OCI-LY1 (cell line): Measurements from ENCODE around the gene SNTG2.

Source experiments
- H2AFZ ChIP-seq: fragments of 200-600 bp; sonication (generic), shearing (Covaris generic); 2 replicates; pipeline ENCODE4 v1.6.0; 2014; ENCODE audit warnings: antibody characterized with exemption, mild to moderate bottlenecking, low read length
- H3F3A ChIP-seq: fragments of 200-600 bp; sonication (generic), shearing (Covaris generic); 2 replicates; pipeline ENCODE4 v1.6.0; 2014; ENCODE audit warnings: mild to moderate bottlenecking, antibody characterized with exemption, low read length, moderate library complexity; ENCODE audit not compliant: insufficient read depth
- H3K27ac ChIP-seq: fragments of 200-600 bp; sonication (generic); 2 replicates; pipeline ENCODE4 v1.5.1; 2014; ENCODE audit warnings: low read length, mixed run types, mild to moderate bottlenecking, low read depth; ENCODE audit not compliant: poor library complexity, severe bottlenecking
- H3K27me3 ChIP-seq: fragments of 200-600 bp; sonication (generic); 2 replicates; pipeline ENCODE4 v1.6.0; 2014; ENCODE audit warnings: antibody characterized with exemption, mild to moderate bottlenecking, low read length, moderate library complexity; ENCODE audit not compliant: insufficient read depth
- H3K36me3 ChIP-seq: fragments of 200-600 bp; sonication (generic); 2 replicates; pipeline ENCODE4 v1.6.1; 2014; ENCODE audit warnings: mild to moderate bottlenecking, antibody characterized with exemption, low read length, moderate library complexity, mixed read lengths; ENCODE audit not compliant: insufficient read depth
- H3K4me1 ChIP-seq: fragments of 200-600 bp; sonication (generic); 2 replicates; pipeline ENCODE4 v1.5.1; 2014; ENCODE audit warnings: mild to moderate bottlenecking, low read length, moderate library complexity; ENCODE audit not compliant: insufficient read depth, severe bottlenecking
- H3K4me2 ChIP-seq: fragments of 200-600 bp; sonication (generic), shearing (Covaris generic); 2 replicates; pipeline ENCODE4 v1.6.1; 2014; ENCODE audit warnings: low read length
- H3K4me3 ChIP-seq: fragments of 200-600 bp; sonication (generic); 2 replicates; pipeline ENCODE4 v1.5.1; 2014; ENCODE audit warnings: low read length, low read depth, mild to moderate bottlenecking, mixed read lengths; ENCODE audit not compliant: poor library complexity, severe bottlenecking
- H3K79me2 ChIP-seq: fragments of 200-600 bp; shearing (Covaris generic); 2 replicates; pipeline ENCODE4 v1.6.1; 2016; ENCODE audit warnings: mixed run types, low read length, mixed read lengths; ENCODE audit not compliant: insufficient read depth
- H3K9ac ChIP-seq: fragments of 200-600 bp; sonication (generic), shearing (Covaris generic); 2 replicates; pipeline ENCODE4 v1.6.1; 2014; ENCODE audit warnings: mild to moderate bottlenecking, low read length, mixed read lengths
- H3K9me2 ChIP-seq: fragments of 200-600 bp; sonication (generic), shearing (Covaris generic); 2 replicates; pipeline ENCODE4 v1.6.1; 2014; ENCODE audit warnings: low read depth, mild to moderate bottlenecking, low read length, mixed read lengths
- H3K9me3 ChIP-seq: fragments of 200-600 bp; shearing (Covaris generic); 2 replicates; pipeline ENCODE4 v1.6.1; 2014; ENCODE audit warnings: low read length, mixed read lengths
- H4K20me1 ChIP-seq: fragments of 200-600 bp; sonication (generic), shearing (Covaris generic); 2 replicates; pipeline ENCODE4 v1.6.0; 2016; ENCODE audit warnings: mild to moderate bottlenecking, low read length; ENCODE audit not compliant: insufficient read depth
- EZH2 ChIP-seq: fragments of 200-600 bp; sonication (generic), shearing (Covaris generic); IDR thresholded peaks from 2 replicates; pipeline ENCODE4 v1.8.0; 2017; ENCODE audit warnings: borderline replicate concordance, mixed run types, mild to moderate bottlenecking, antibody characterized with exemption, low read length, moderate library complexity, mixed read lengths
- TF ChIP-seq, protein P1 (sequence below): fragments of 200-600 bp; sonication (generic), shearing (Covaris generic); IDR thresholded peaks from 2 replicates; pipeline ENCODE4 v1.5.1; 2017; ENCODE audit warnings: mild to moderate bottlenecking, antibody characterized with exemption, low read length, moderate library complexity, mixed read lengths

SNTG2 gene

DNA sequence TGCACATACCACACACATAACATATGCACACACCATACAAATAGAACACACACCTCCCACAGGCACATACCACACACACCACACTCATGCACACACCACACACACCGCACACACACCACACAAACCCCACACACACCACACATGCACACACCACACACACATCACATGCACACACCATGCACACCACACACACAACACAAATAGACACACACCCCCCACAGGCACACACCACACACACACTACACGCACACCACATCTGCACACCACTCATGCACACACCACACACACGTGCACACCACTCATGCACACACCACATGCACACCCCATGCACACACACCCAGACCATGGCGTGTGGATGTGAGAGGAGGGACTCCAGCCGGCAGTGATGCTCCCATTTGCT, 300.9 kb downstream of the SNTG2 start:
- Histone ChIP-seq H3K36me3 (no peaks in the 10 kb centered on the region), H3F3A (no peaks in the 10 kb centered on the region), H4K20me1 (no peaks in the 10 kb centered on the region), H3K9me2 (no peaks in the 10 kb centered on the region), H3K4me2 (no peak overlapping the region), H3K4me1 (no peaks in the 10 kb centered on the region), H3K9me3 (no peaks in the 10 kb centered on the region), H3K4me3 (no peak overlapping the region), H3K27me3 (no peaks in the 10 kb centered on the region), H3K27ac (no peak overlapping the region), H3K79me2 (no peaks in the 10 kb centered on the region), H3K9ac (no peak overlapping the region), H2AFZ (no peak overlapping the region)
- no peak for TF ChIP-seq EZH2
- TF ChIP-seq, protein P1, sequence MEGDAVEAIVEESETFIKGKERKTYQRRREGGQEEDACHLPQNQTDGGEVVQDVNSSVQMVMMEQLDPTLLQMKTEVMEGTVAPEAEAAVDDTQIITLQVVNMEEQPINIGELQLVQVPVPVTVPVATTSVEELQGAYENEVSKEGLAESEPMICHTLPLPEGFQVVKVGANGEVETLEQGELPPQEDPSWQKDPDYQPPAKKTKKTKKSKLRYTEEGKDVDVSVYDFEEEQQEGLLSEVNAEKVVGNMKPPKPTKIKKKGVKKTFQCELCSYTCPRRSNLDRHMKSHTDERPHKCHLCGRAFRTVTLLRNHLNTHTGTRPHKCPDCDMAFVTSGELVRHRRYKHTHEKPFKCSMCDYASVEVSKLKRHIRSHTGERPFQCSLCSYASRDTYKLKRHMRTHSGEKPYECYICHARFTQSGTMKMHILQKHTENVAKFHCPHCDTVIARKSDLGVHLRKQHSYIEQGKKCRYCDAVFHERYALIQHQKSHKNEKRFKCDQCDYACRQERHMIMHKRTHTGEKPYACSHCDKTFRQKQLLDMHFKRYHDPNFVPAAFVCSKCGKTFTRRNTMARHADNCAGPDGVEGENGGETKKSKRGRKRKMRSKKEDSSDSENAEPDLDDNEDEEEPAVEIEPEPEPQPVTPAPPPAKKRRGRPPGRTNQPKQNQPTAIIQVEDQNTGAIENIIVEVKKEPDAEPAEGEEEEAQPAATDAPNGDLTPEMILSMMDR = no peak

DNA sequence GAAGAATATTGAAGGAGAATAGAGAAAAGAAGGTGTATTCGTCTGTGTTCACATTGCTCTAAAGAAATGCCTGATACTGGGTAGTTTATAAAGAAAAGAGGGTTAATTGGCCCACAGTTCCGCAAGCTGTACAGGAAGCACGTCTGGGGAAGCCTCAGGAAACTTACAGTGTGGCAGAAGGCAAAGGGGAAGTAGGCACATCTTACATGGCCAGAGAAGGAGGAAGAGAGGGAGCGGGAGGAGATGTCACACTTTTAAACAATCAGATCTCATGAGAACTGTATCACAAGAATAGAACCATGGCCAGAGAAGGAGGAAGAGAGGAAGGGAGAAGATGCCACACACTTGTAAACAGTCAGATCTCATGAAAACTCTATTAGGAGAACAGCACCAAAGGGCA, 303.0 kb downstream of the SNTG2 start:
- H3K9ac ChIP-seq = no peak overlapping the region
- no peak overlapping the region for H3K27ac ChIP-seq
- TF ChIP-seq EZH2 = no peak
- TF ChIP-seq, protein P1 = no peak
- H3F3A ChIP-seq = no peaks in the 10 kb centered on the region
- no peak overlapping the region for H3K4me2 ChIP-seq
- H3K27me3 ChIP-seq = no peaks in the 10 kb centered on the region
- no peaks in the 10 kb centered on the region for H3K9me2 ChIP-seq
- H4K20me1 ChIP-seq = no peaks in the 10 kb centered on the region
- H3K9me3 ChIP-seq = no peaks in the 10 kb centered on the region
- H2AFZ ChIP-seq = no peak overlapping the region
- H3K4me3 ChIP-seq = no peak overlapping the region
- H3K4me1 ChIP-seq = no peaks in the 10 kb centered on the region
- no peaks in the 10 kb centered on the region for H3K79me2 ChIP-seq
- H3K36me3 ChIP-seq = no peaks in the 10 kb centered on the region

DNA sequence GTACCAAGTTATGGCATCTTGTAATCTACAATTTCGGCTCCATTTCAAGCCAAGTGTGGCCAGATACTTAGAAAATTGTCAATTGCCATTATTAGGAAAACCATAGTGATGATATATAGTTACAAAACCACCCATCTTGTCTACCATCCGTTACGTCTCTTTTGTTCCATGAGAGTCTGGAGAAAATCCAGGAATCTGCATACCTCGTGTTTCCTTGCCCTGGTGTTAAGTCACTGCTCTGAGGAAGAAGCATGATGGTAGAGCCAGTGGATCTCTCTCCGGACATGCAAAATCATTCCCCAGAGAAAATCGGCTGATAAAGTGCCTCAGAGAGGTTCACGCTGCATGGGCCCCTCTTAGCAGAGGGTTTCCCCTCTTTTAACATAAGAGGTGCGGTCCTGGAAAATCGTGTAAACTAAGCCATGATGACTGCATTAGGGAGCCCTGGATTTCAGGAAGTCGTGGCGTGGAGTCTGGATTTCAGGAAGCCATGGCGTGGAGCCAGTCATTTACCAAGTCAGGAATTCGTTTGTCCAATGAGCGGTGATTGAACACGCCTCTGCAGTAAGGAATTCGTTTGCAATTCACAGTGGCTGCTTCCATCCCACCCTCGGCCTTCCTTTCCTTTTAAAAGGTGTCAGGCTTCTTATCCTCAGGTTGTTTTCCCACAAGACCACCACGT, 304.2 kb downstream of the SNTG2 start:
- no peaks in the 10 kb centered on the region for H3K27me3 ChIP-seq
- no peak overlapping the region for H3K4me2 ChIP-seq
- no peak overlapping the region for H2AFZ ChIP-seq
- no peaks in the 10 kb centered on the region for H3F3A ChIP-seq
- H4K20me1 ChIP-seq = no peaks in the 10 kb centered on the region
- no peaks in the 10 kb centered on the region for H3K36me3 ChIP-seq
- no peaks in the 10 kb centered on the region for H3K9me2 ChIP-seq
- no peaks in the 10 kb centered on the region for H3K4me1 ChIP-seq
- H3K79me2 ChIP-seq = no peaks in the 10 kb centered on the region
- no peaks in the 10 kb centered on the region for H3K9me3 ChIP-seq
- no peak overlapping the region for H3K4me3 ChIP-seq
- H3K27ac ChIP-seq = no peak overlapping the region
- H3K9ac ChIP-seq = no peak overlapping the region
- no peak for TF ChIP-seq EZH2
- TF ChIP-seq, protein P1 = no peak
